GM12878 (cell line): ENCODE results near the gene DPAGT1. TPM values are rescaled to one million over a fixed set of nuclear protein-coding genes. Genes with fewer than 3 reads are reported as not detected.

Source experiments
- BACH1 ChIP-seq: fragments of 450-650 bp; IDR thresholded peaks from 2 replicates; pipeline ENCODE4 v1.6.1; 2017; ENCODE audit warnings: mild to moderate bottlenecking, borderline replicate concordance
- CHD2 ChIP-seq: IDR thresholded peaks from 2 replicates; pipeline ENCODE4 v1.6.1; 2011; ENCODE audit warnings: low read depth, low read length, improper control_type of control experiment, borderline replicate concordance
- ESRRA ChIP-seq: IDR thresholded peaks from 2 replicates; pipeline ENCODE4 v1.6.1; 2012; ENCODE audit warnings: mild to moderate bottlenecking, low read length, improper control_type of control experiment
- GATAD2B ChIP-seq: fragments of 450-650 bp; conservative IDR thresholded peaks from 2 replicates; pipeline ENCODE4 v1.6.1; 2017; ENCODE audit warnings: low read depth, mild to moderate bottlenecking, moderate library complexity
- IRF4 ChIP-seq: IDR thresholded peaks from 2 replicates; pipeline ENCODE4 v1.6.1; 2011; ENCODE audit warnings: low read depth, low read length
- MEF2B ChIP-seq: fragments of 450-650 bp; IDR thresholded peaks from 2 replicates; pipeline ENCODE4 v1.6.1; 2018; ENCODE audit warnings: mild to moderate bottlenecking, moderate library complexity; ENCODE audit not compliant: partially characterized antibody, poor library complexity, severe bottlenecking
- NFIC ChIP-seq: IDR thresholded peaks from 2 replicates; pipeline ENCODE4 v1.6.1; 2012; ENCODE audit warnings: low read depth, mild to moderate bottlenecking, inconsistent platforms, low read length, moderate library complexity
- NKRF ChIP-seq: fragments of 450-650 bp; conservative IDR thresholded peaks from 2 replicates; pipeline ENCODE4 v1.6.1; 2017; ENCODE audit warnings: mild to moderate bottlenecking, moderate library complexity
- NR2F1 ChIP-seq: fragments of 450-650 bp; conservative IDR thresholded peaks from 2 replicates; pipeline ENCODE4 v1.6.1; 2017; ENCODE audit warnings: mild to moderate bottlenecking
- POU2F2 ChIP-seq: IDR thresholded peaks from 3 replicates; pipeline ENCODE4 v1.6.1; 2011; ENCODE audit warnings: low read depth, mild to moderate bottlenecking, low read length, borderline replicate concordance
- RAD51 ChIP-seq: fragments of 450-650 bp; IDR thresholded peaks from 2 replicates; pipeline ENCODE4 v1.6.1; 2016; ENCODE audit warnings: moderate library complexity, mild to moderate bottlenecking, inconsistent platforms
- RUNX3 ChIP-seq: IDR thresholded peaks from 2 replicates; pipeline ENCODE4 v1.6.1; 2012; ENCODE audit warnings: low read length, inconsistent platforms
- SMAD1 ChIP-seq: fragments of 450-650 bp; IDR thresholded peaks from 2 replicates; pipeline ENCODE4 v1.6.1; 2018; ENCODE audit warnings: mild to moderate bottlenecking, low read depth; ENCODE audit not compliant: partially characterized antibody
- STAT1 ChIP-seq: fragments of 450-650 bp; conservative IDR thresholded peaks from 2 replicates; pipeline ENCODE4 v1.6.1; 2014; ENCODE audit warnings: antibody characterized with exemption, mild to moderate bottlenecking
- SUZ12 ChIP-seq: fragments of 200-600 bp; sonication (generic); IDR thresholded peaks from one replicate; pipeline ENCODE4 v1.6.1; 2018; ENCODE audit warnings: antibody characterized with exemption, mild to moderate bottlenecking; ENCODE audit not compliant: unreplicated experiment
- YY1 ChIP-seq: IDR thresholded peaks from 2 replicates; pipeline ENCODE4 v1.6.1; 2011; ENCODE audit warnings: low read depth, mild to moderate bottlenecking, low read length
- polyA plus RNA-seq, 11 experiments: library from polyadenylated mRNA; depleted of rRNA in 4 of 11; unstranded in 6 of 11; stranded (reverse) in 5 of 11; fragments of >200 nt; fragmentation: Nextera tagmentation in 4 of 11; fragmentation: Illumina TruSeq in 1 of 11; extraction: Ambion mirVana in 4 of 11; extraction: Trizol in 1 of 11; gene quantifications; 1 replicate in 1 of 11; 2 replicates in 10 of 11; pipeline versions ENCODE4 v1.2.1 to v1.2.3, GENCODE V29; 2011 to 2016; ENCODE audit warnings: inconsistent platforms in 2 of 11, missing spikeins in 2 of 11, low read depth in 1 of 11
- total RNA-seq, 4 experiments: library from RNA; depleted of rRNA in 3 of 4; stranded (reverse); fragments of >200 nt in 3 of 4; fragmentation: Illumina TruSeq in 1 of 4; extraction: Trizol in 1 of 4; gene quantifications; 2 replicates each; pipeline versions ENCODE4 v1.2.1 to v1.2.3, GENCODE V29; 2013 to 2021
- TF ChIP-seq, protein P1 (sequence below): IDR thresholded peaks from 2 replicates; pipeline ENCODE4 v1.6.1; 2012; ENCODE audit warnings: low read depth, low read length, improper control_type of control experiment
- TF ChIP-seq, protein P2 (sequence below): fragments of 450-650 bp; IDR thresholded peaks from 2 replicates; pipeline ENCODE4 v1.6.1; 2017; ENCODE audit warnings: mild to moderate bottlenecking, low read depth, inconsistent platforms; ENCODE audit not compliant: poor library complexity, severe bottlenecking
- TF ChIP-seq, protein P3 (sequence below): IDR thresholded peaks from 2 replicates; pipeline ENCODE4 v1.6.1; 2012; ENCODE audit warnings: low read length, inconsistent platforms
- TF ChIP-seq, protein P4 (sequence below): fragments of 450-650 bp; IDR thresholded peaks from 2 replicates; pipeline ENCODE4 v1.6.1; 2016; ENCODE audit warnings: mild to moderate bottlenecking
- TF ChIP-seq, protein P5 (sequence below): fragments of 450-650 bp; IDR thresholded peaks from 2 replicates; pipeline ENCODE4 v1.6.1; 2016; ENCODE audit warnings: mild to moderate bottlenecking

Gene DPAGT1
- total and polyA plus RNA-seq, 10 of the 15 experiments (the other 5 are each of a cell fraction or from before 2014, with no cell fraction given): 20.5 to 95.6 (median 54.3) TPM

- TF ChIP-seq POU2F2 (no peak), BACH1 (no peak), CHD2 (no peak; the same call in 1 of the 2 replicates), IRF4 (peak; percentile 50), MEF2B (peak; percentile 41), RUNX3 (peak; percentile 44), RAD51 (peak; percentile 97), GATAD2B (peak; percentile 38), YY1 (peak; percentile 99), NKRF (peak; percentile 36), SUZ12 (no peak), STAT1 (no peak; the same call in 1 of the 2 replicates), ESRRA (no peak), NR2F1 (peak; percentile 68), NFIC (no peak), SMAD1 (no peak)
- TF ChIP-seq, protein P1, sequence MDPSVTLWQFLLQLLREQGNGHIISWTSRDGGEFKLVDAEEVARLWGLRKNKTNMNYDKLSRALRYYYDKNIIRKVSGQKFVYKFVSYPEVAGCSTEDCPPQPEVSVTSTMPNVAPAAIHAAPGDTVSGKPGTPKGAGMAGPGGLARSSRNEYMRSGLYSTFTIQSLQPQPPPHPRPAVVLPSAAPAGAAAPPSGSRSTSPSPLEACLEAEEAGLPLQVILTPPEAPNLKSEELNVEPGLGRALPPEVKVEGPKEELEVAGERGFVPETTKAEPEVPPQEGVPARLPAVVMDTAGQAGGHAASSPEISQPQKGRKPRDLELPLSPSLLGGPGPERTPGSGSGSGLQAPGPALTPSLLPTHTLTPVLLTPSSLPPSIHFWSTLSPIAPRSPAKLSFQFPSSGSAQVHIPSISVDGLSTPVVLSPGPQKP: peak; percentile 69
- TF ChIP-seq, protein P2, sequence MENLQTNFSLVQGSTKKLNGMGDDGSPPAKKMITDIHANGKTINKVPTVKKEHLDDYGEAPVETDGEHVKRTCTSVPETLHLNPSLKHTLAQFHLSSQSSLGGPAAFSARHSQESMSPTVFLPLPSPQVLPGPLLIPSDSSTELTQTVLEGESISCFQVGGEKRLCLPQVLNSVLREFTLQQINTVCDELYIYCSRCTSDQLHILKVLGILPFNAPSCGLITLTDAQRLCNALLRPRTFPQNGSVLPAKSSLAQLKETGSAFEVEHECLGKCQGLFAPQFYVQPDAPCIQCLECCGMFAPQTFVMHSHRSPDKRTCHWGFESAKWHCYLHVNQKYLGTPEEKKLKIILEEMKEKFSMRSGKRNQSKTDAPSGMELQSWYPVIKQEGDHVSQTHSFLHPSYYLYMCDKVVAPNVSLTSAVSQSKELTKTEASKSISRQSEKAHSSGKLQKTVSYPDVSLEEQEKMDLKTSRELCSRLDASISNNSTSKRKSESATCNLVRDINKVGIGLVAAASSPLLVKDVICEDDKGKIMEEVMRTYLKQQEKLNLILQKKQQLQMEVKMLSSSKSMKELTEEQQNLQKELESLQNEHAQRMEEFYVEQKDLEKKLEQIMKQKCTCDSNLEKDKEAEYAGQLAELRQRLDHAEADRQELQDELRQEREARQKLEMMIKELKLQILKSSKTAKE: peak; percentile 63
- TF ChIP-seq, protein P3, sequence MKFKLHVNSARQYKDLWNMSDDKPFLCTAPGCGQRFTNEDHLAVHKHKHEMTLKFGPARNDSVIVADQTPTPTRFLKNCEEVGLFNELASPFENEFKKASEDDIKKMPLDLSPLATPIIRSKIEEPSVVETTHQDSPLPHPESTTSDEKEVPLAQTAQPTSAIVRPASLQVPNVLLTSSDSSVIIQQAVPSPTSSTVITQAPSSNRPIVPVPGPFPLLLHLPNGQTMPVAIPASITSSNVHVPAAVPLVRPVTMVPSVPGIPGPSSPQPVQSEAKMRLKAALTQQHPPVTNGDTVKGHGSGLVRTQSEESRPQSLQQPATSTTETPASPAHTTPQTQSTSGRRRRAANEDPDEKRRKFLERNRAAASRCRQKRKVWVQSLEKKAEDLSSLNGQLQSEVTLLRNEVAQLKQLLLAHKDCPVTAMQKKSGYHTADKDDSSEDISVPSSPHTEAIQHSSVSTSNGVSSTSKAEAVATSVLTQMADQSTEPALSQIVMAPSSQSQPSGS: no peak
- TF ChIP-seq, protein P4, sequence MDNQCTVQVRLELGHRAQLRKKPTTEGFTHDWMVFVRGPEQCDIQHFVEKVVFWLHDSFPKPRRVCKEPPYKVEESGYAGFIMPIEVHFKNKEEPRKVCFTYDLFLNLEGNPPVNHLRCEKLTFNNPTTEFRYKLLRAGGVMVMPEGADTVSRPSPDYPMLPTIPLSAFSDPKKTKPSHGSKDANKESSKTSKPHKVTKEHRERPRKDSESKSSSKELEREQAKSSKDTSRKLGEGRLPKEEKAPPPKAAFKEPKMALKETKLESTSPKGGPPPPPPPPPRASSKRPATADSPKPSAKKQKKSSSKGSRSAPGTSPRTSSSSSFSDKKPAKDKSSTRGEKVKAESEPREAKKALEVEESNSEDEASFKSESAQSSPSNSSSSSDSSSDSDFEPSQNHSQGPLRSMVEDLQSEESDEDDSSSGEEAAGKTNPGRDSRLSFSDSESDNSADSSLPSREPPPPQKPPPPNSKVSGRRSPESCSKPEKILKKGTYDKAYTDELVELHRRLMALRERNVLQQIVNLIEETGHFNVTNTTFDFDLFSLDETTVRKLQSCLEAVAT: peak; percentile 77; the same call in 1 of the 2 replicates
- TF ChIP-seq, protein P5, sequence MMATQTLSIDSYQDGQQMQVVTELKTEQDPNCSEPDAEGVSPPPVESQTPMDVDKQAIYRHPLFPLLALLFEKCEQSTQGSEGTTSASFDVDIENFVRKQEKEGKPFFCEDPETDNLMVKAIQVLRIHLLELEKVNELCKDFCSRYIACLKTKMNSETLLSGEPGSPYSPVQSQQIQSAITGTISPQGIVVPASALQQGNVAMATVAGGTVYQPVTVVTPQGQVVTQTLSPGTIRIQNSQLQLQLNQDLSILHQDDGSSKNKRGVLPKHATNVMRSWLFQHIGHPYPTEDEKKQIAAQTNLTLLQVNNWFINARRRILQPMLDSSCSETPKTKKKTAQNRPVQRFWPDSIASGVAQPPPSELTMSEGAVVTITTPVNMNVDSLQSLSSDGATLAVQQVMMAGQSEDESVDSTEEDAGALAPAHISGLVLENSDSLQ: peak; percentile 88
These were observed at the start of gene DPAGT1 (continued) for GRCh38 chr11:119101759-119102423.
